Measurements from ENCODE around the gene DRD3.
A peak's percentile ranks its signal among the peaks of the same experiment; 100 is the strongest.

GRCh38 chr3:114155370-114155821, 23.5 kb downstream of the DRD3 start:
- TF ChIP-seq CTCF (IDR thresholded peaks at IDR 0.05) = peak in 5 of 6 experiments; percentile 37 to 59 (median 48)
- TF ChIP-seq POLR2A (IDR thresholded peaks at IDR 0.05) = no peak

All from adrenal gland (tissue), 5 donors.